GM23338 (cell line): ENCODE data around the gene OR2T11. TPM values are rescaled to one million over a fixed set of nuclear protein-coding genes. Genes with fewer than 3 reads are reported as not detected.

Experiments used
- ATAC-seq: fragments of 200-7000 bp; cut with Tn5 transposase; 3 replicates; pipeline ENCODE4 v1.9.1; 2020
- DNase-seq: peaks from one replicate; pipeline ENCODE4 v3.0.0-alpha.2; 2015; ENCODE audit warnings: low spot score
- H2AFZ ChIP-seq: fragments of 200-600 bp; sonication (generic); 2 replicates; pipeline ENCODE4 v1.8.0; 2016; ENCODE audit warnings: antibody characterized with exemption, mild to moderate bottlenecking, moderate library complexity
- H3F3A ChIP-seq: fragments of 200-600 bp; sonication (generic); replicated peaks from 2 replicates; pipeline ENCODE4 v1.8.0; 2017; ENCODE audit warnings: antibody characterized with exemption, mixed run types, low read depth
- H3K27ac ChIP-seq: fragments of 200-600 bp; sonication (generic); 2 replicates; pipeline ENCODE4 v1.6.1; 2016; ENCODE audit warnings: low read depth
- H3K27me3 ChIP-seq: fragments of 200-600 bp; sonication (generic); 2 replicates; pipeline ENCODE4 v1.8.0; 2016; ENCODE audit warnings: mild to moderate bottlenecking, mixed run types, moderate library complexity; ENCODE audit not compliant: insufficient read depth
- H3K36me3 ChIP-seq: fragments of 200-600 bp; sonication (generic); 2 replicates; pipeline ENCODE4 v1.8.0; 2016; ENCODE audit warnings: mild to moderate bottlenecking; ENCODE audit not compliant: insufficient read depth
- H3K4me1 ChIP-seq: fragments of 200-600 bp; sonication (generic); 2 replicates; pipeline ENCODE4 v1.8.0; 2016; ENCODE audit warnings: mild to moderate bottlenecking, moderate library complexity; ENCODE audit not compliant: insufficient read depth
- H3K4me2 ChIP-seq: fragments of 200-600 bp; sonication (generic); 2 replicates; pipeline ENCODE4 v1.7.1; 2017; ENCODE audit warnings: mixed run types
- H3K4me3 ChIP-seq: fragments of 200-600 bp; sonication (generic); 2 replicates; pipeline ENCODE4 v1.6.1; 2016; ENCODE audit warnings: mixed run types
- H3K79me2 ChIP-seq: fragments of 200-600 bp; sonication (generic); replicated peaks from 2 replicates; pipeline ENCODE4 v1.8.0; 2017; ENCODE audit warnings: mild to moderate bottlenecking; ENCODE audit not compliant: insufficient read depth
- H3K9me2 ChIP-seq: fragments of 200-600 bp; sonication (generic); 2 replicates; pipeline ENCODE4 v1.8.0; 2017; ENCODE audit not compliant: insufficient read depth
- H4K20me1 ChIP-seq: fragments of 200-600 bp; sonication (generic); replicated peaks from 2 replicates; pipeline ENCODE4 v1.8.0; 2017; ENCODE audit warnings: mild to moderate bottlenecking; ENCODE audit not compliant: insufficient read depth
- H3K27ac Mint-ChIP-seq: 2 replicates; pipeline ENCODE4 v1.8.0; 2020; ENCODE audit warnings: inconsistent platforms, mild to moderate bottlenecking, moderate library complexity, mixed read lengths
- H3K27me3 Mint-ChIP-seq: 3 replicates; pipeline ENCODE4 v1.8.0; 2022; ENCODE audit warnings: low read depth, mild to moderate bottlenecking, moderate library complexity, mixed read lengths, inconsistent platforms; ENCODE audit not compliant: insufficient read depth, poor library complexity
- H3K36me3 Mint-ChIP-seq: 3 replicates; pipeline ENCODE4 v1.8.0; 2021; ENCODE audit warnings: low read depth, mild to moderate bottlenecking, inconsistent platforms, moderate library complexity, mixed read lengths
- H3K4me1 Mint-ChIP-seq: 3 replicates; pipeline ENCODE4 v1.8.0; 2020; ENCODE audit warnings: mild to moderate bottlenecking, inconsistent platforms, mixed read lengths
- H3K4me3 Mint-ChIP-seq: 3 replicates; pipeline ENCODE4 v1.8.0; 2021; ENCODE audit warnings: moderate library complexity, mild to moderate bottlenecking, inconsistent platforms, mixed read lengths
- H3K9me3 Mint-ChIP-seq: 3 replicates; pipeline ENCODE4 v1.8.0; 2020; ENCODE audit warnings: moderate library complexity, mild to moderate bottlenecking, inconsistent platforms, mixed read lengths
- CTCF ChIP-seq, 2 experiments: fragments of 200-600 bp in 1 of 2; sonication (generic) in 1 of 2; conservative IDR thresholded peaks; 2 replicates each; pipeline versions ENCODE4 v1.5.1 to v1.6.1; 2016 to 2017; ENCODE audit warnings: antibody characterized with exemption in 2 of 2, low read depth in 2 of 2, mild to moderate bottlenecking in 2 of 2, moderate library complexity in 1 of 2
- ZNF114 ChIP-seq: fragments of 250-450 bp; sonication (Bioruptor Pico); IDR thresholded peaks from 2 replicates; pipeline ENCODE4 v1.5.0; 2020; ENCODE audit warnings: mild to moderate bottlenecking, moderate library complexity
- ZNF331 ChIP-seq: fragments of 250-450 bp; sonication (Bioruptor Pico); IDR thresholded peaks from 2 replicates; pipeline ENCODE4 v1.5.0; 2020; ENCODE audit warnings: low read depth, mild to moderate bottlenecking, moderate library complexity
- polyA plus RNA-seq: library from polyadenylated mRNA; unstranded; fragments of >200 nt; fragmentation: Nextera tagmentation; extraction: Ambion mirVana; gene quantifications from 2 replicates; pipeline ENCODE4 v1.2.1, GENCODE V29; 2016
- total RNA-seq: library from RNA; depleted of rRNA; stranded (reverse); fragments of >200 nt; shearing (Covaris generic); gene quantifications from 2 replicates; pipeline ENCODE4 v1.2.3, GENCODE V29; 2014
- TF ChIP-seq, protein P1 (sequence below): fragments of 250-450 bp; sonication (Bioruptor Pico); IDR thresholded peaks from 2 replicates; pipeline ENCODE4 v1.5.0; 2020; ENCODE audit warnings: mild to moderate bottlenecking, moderate library complexity
- TF ChIP-seq, protein P2 (sequence below): IDR thresholded peaks from one replicate; pipeline ENCODE4 v1.6.1; 2018; ENCODE audit warnings: antibody characterized with exemption; ENCODE audit not compliant: unreplicated experiment

OR2T11 gene
- total and polyA plus RNA-seq, 2 experiments from 2014 or later = not detected

DNA sequence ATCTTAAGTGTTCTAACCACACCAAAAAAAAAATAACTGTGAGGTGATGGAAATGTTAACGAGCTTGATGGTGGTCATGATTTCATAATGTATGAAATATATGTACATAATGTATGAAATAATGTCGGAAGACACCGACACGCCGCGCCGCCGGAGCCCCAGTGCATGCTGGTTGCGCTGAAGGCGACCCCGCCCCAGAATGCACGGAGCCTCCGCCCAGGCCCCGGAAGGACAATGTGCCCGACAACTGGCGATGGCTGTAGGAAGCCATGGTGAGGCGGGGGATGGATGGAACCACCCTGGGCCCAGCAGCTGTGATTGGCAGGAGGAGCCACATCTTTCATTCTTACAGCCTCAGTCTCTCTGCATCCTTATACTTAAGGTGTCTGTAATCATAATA lies 44.8 kb downstream of the OR2T11 start:
- DNase-seq (no peak), ATAC-seq (no peak)
- TF ChIP-seq, protein P1, sequence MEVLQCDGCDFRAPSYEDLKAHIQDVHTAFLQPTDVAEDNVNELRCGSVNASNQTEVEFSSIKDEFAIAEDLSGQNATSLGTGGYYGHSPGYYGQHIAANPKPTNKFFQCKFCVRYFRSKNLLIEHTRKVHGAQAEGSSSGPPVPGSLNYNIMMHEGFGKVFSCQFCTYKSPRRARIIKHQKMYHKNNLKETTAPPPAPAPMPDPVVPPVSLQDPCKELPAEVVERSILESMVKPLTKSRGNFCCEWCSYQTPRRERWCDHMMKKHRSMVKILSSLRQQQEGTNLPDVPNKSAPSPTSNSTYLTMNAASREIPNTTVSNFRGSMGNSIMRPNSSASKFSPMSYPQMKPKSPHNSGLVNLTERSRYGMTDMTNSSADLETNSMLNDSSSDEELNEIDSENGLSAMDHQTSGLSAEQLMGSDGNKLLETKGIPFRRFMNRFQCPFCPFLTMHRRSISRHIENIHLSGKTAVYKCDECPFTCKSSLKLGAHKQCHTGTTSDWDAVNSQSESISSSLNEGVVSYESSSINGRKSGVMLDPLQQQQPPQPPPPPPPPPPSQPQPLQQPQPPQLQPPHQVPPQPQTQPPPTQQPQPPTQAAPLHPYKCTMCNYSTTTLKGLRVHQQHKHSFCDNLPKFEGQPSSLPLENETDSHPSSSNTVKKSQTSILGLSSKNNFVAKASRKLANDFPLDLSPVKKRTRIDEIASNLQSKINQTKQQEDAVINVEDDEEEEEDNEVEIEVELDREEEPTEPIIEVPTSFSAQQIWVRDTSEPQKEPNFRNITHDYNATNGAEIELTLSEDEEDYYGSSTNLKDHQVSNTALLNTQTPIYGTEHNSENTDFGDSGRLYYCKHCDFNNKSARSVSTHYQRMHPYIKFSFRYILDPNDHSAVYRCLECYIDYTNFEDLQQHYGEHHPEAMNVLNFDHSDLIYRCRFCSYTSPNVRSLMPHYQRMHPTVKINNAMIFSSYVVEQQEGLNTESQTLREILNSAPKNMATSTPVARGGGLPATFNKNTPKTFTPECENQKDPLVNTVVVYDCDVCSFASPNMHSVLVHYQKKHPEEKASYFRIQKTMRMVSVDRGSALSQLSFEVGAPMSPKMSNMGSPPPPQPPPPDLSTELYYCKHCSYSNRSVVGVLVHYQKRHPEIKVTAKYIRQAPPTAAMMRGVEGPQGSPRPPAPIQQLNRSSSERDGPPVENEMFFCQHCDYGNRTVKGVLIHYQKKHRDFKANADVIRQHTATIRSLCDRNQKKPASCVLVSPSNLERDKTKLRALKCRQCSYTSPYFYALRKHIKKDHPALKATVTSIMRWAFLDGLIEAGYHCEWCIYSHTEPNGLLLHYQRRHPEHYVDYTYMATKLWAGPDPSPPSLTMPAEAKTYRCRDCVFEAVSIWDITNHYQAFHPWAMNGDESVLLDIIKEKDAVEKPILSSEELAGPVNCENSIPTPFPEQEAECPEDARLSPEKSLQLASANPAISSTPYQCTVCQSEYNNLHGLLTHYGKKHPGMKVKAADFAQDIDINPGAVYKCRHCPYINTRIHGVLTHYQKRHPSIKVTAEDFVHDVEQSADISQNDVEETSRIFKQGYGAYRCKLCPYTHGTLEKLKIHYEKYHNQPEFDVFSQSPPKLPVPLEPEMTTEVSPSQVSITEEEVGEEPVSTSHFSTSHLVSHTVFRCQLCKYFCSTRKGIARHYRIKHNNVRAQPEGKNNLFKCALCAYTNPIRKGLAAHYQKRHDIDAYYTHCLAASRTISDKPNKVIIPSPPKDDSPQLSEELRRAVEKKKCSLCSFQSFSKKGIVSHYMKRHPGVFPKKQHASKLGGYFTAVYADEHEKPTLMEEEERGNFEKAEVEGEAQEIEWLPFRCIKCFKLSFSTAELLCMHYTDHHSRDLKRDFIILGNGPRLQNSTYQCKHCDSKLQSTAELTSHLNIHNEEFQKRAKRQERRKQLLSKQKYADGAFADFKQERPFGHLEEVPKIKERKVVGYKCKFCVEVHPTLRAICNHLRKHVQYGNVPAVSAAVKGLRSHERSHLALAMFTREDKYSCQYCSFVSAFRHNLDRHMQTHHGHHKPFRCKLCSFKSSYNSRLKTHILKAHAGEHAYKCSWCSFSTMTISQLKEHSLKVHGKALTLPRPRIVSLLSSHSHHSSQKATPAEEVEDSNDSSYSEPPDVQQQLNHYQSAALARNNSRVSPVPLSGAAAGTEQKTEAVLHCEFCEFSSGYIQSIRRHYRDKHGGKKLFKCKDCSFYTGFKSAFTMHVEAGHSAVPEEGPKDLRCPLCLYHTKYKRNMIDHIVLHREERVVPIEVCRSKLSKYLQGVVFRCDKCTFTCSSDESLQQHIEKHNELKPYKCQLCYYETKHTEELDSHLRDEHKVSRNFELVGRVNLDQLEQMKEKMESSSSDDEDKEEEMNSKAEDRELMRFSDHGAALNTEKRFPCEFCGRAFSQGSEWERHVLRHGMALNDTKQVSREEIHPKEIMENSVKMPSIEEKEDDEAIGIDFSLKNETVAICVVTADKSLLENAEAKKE (CRISPR knock-in tag) = no peak
- TF ChIP-seq, protein P2, sequence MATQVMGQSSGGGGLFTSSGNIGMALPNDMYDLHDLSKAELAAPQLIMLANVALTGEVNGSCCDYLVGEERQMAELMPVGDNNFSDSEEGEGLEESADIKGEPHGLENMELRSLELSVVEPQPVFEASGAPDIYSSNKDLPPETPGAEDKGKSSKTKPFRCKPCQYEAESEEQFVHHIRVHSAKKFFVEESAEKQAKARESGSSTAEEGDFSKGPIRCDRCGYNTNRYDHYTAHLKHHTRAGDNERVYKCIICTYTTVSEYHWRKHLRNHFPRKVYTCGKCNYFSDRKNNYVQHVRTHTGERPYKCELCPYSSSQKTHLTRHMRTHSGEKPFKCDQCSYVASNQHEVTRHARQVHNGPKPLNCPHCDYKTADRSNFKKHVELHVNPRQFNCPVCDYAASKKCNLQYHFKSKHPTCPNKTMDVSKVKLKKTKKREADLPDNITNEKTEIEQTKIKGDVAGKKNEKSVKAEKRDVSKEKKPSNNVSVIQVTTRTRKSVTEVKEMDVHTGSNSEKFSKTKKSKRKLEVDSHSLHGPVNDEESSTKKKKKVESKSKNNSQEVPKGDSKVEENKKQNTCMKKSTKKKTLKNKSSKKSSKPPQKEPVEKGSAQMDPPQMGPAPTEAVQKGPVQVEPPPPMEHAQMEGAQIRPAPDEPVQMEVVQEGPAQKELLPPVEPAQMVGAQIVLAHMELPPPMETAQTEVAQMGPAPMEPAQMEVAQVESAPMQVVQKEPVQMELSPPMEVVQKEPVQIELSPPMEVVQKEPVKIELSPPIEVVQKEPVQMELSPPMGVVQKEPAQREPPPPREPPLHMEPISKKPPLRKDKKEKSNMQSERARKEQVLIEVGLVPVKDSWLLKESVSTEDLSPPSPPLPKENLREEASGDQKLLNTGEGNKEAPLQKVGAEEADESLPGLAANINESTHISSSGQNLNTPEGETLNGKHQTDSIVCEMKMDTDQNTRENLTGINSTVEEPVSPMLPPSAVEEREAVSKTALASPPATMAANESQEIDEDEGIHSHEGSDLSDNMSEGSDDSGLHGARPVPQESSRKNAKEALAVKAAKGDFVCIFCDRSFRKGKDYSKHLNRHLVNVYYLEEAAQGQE = no peak
- no peak for TF ChIP-seq ZNF331 (CRISPR knock-in tag)
- no peak for TF ChIP-seq CTCF (conservative IDR thresholded peaks at IDR 0.05; ENCODE audit: low read depth in 2 of 2)
- TF ChIP-seq ZNF114 (CRISPR knock-in tag) = no peak
- Histone ChIP-seq H2AFZ (no peak overlapping the region), H3K36me3 (0 out of 2 replicates have a peak, but pooled peaks cover 11% of the 10 kb centered on the region), H3K4me1 (no peaks in the 10 kb centered on the region), H3K4me3 (no peak overlapping the region), H3F3A (no peaks in the 10 kb centered on the region), H3K9me2 (no peaks in the 10 kb centered on the region), H3K4me2 (no peak overlapping the region), H3K79me2 (no peaks in the 10 kb centered on the region), H3K27me3 (no peaks in the 10 kb centered on the region), H3K27ac (no peak overlapping the region), H4K20me1 (no peaks in the 10 kb centered on the region)
- Mint-ChIP-seq H3K4me3 (no peak overlapping the region), H3K4me1 (no peaks in the 10 kb centered on the region), H3K36me3 (peaks cover 21% of the 10 kb centered on the region; the same call in 2 of the 3 replicates), H3K27me3 (peaks cover 4% of the 10 kb centered on the region), H3K9me3 (peaks cover 87% of the 10 kb centered on the region), H3K27ac (no peak overlapping the region)
